Loucy (cell line): ENCODE measurements around the gene CPEB2.

Experiments
- CTCF ChIP-seq: fragments of 200-600 bp; sonication (generic); conservative IDR thresholded peaks from 2 replicates; pipeline ENCODE4 v1.5.1; 2014; ENCODE audit warnings: mild to moderate bottlenecking, antibody characterized with exemption, low read length
- EZH2phosphoT487 ChIP-seq: fragments of 200-600 bp; IDR thresholded peaks from 2 replicates; pipeline ENCODE4 v1.6.1; 2018; ENCODE audit warnings: antibody characterized with exemption, mild to moderate bottlenecking, moderate library complexity, borderline replicate concordance

GRCh38 chr4:14987054-14987453 is 15.2 kb upstream of the CPEB2 start:
- TF ChIP-seq CTCF (no peak), EZH2phosphoT487 (no peak)
